ENCODE measurements around the gene WAC.
"Not testable (repeated sequence)": the region's sequence is repeated elsewhere in the genome, so short reads cannot be mapped to it uniquely, and the experiment has no call there.

The WAC gene, protein sequence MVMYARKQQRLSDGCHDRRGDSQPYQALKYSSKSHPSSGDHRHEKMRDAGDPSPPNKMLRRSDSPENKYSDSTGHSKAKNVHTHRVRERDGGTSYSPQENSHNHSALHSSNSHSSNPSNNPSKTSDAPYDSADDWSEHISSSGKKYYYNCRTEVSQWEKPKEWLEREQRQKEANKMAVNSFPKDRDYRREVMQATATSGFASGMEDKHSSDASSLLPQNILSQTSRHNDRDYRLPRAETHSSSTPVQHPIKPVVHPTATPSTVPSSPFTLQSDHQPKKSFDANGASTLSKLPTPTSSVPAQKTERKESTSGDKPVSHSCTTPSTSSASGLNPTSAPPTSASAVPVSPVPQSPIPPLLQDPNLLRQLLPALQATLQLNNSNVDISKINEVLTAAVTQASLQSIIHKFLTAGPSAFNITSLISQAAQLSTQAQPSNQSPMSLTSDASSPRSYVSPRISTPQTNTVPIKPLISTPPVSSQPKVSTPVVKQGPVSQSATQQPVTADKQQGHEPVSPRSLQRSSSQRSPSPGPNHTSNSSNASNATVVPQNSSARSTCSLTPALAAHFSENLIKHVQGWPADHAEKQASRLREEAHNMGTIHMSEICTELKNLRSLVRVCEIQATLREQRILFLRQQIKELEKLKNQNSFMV

DNA sequence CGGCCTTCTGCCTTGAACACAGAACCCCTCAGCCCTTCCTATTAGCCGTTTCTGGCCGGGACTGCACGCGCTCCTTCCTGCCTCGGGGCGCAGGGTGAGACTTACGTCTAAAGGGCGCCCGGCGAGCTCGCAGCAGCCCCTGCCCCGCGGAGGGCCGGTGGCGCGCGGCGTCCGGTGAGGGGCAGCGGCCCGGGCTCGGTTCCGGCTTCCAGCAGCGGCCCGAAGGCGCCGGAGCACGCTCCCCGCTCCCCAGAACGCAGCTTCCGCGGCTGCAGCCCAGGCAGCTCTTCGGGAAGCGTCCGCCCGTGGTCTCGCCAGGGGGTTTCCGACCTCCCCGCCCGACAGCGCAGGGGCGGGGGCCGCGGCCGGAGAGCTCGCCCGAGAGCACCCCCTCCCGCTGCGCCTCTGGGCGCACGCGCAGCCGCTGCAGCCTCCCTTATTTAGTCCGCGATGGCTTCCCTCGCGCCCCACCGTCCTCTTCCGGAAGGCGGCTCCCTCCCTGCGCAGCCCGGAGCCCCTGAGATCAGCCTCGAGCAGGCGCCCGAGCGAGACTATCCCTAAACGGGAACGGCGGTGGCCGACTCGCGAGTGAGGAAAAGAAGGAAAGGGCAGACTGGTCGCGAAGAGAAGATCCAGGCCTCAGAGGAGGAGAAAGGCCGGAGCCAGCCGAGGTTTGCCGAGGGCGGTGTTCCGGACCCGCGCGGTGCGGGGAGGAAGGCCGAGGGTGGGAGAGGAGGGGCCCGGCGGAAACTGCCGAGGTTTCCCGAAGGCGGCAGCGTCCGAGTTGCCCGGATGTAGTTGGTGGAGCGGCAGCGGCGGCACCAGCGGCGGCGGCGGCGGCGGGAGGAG lies at the start of gene WAC:
Gene WAC, plus strand, starts transcription at position 782 of the 849 bp plus-strand sequence. CDS start 462 bp downstream, outside the sequence.
- DNase-seq, result peak; percentile 95

DNA sequence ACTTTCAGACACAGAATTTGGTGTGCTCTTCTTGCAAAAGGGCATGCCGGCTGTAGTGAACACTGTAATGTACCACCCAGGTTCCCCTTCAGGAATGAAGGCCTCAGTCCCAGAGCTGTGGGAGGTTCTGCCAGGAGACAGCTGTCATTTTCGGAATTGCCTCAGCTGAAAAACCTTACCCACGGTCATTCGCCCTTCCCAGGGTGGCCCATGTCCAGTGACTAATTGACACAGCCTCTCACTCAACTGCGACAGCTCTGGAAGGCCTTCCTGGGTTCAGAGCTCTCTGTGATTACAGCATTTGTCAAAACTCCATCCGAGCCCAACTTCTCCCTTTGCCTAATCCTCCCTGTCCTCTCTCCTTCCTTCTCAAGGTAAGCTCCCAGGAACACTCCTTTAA lies 43.7 kb upstream of the WAC start:
- DNase-seq, result no peak

DNA sequence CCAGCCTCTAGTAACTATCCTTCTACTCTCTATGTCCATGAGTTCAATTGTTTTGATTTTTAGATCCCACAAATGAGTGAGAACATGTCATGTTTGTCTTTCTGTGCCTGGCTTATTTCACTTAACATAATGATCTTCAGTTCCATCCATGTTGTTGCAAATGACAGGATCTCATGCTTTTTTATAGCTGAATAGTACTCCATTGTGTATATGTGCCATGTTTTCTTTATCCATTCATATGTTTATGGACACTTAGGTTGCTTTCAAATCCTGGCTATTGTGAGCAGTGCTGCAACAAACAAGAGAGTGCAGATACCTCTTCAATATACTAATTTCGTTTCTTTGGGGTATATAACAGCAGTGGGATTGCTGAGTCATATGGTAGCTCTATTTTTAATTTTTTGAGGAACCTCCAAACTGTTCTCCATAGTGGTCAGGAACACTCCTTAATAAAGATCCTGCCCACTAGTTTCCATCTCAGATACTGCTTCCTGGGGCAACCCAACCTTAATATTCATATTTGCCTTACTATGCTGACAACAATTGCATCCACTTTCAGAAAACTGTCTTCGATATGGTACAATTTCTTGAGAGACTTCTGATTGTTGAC lies 42.6 kb upstream of the WAC start:
- DNase-seq, result not testable (repeated sequence)

DNA sequence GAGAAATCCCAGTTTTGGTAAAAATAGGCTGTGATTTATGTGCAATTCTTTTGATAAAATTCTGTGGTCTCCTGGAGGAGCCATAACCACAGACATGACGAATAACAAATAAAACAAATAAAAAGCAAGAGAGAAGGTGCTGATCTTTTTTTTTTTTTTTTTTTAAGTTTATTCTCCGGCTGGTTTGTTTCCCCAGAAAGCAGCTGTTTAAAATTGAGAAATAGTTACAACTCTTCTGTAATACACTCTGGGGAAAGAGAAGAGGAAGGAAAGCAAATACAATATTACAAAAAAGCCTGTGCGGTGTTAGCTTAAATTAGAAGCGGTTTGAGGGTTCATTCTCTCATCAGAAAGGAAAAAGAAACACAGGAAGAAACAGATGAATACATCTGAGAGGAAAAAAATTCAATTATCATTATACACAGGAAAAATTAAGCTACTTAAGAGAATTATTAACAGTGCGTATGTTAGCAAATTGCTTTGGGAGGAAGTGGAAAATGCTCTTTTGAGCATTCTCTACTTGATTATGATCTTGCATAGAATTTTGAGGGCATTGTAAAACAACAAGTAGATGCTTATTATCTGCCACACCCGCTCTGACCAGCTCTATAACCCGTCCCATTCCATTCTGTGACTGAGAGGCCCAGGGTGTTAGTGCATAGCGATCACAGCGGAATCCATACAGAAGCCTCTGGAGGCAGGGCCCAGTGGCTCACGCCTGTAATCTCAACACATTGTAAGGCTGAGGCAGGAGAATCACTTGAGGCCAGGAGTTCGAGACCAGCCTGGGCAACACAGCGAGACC lies 40.6 kb upstream of the WAC start:
- DNase-seq, result no peak

DNA sequence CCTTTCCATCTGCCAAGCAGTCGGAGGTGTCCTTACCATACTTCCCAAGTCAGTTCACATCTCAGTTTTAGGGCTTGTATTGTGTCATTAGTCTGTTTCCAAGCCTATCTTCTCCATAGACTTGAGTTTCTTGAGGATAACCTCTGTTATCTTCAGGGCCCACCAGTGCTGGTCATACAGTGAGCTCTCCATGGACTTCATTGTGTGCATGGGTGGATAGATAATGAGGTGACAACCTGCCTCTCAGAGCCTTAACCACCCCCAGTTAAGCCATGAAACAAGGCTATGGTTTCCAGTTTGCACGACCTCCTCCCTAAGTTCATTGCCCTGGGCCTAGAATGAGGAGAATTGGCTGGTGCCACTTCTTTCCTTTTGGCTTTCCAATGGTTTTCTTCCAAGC lies 38.5 kb upstream of the WAC start:
- peak; percentile 52 for DNase-seq

DNA sequence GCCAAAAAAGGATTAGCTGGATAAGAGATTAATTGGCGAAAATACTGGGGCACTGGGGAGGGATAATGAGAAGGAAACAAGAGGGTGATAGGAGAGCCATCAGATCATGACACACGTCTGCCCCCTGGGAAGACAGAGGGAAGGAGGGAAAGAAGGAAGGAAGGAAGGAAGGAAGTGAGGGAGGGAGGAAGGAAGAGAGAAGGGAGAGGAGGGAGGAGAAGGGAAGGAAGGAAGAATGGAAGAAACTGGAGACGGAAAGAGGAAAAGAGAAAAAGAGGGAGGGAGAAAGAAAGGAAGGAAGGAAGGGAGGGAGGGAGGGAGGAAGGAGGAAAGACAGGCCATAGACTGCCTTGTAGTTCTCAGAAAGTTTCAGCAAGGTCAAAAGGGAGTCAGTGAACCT lies 37.8 kb upstream of the WAC start:
- no peak for DNase-seq

DNA sequence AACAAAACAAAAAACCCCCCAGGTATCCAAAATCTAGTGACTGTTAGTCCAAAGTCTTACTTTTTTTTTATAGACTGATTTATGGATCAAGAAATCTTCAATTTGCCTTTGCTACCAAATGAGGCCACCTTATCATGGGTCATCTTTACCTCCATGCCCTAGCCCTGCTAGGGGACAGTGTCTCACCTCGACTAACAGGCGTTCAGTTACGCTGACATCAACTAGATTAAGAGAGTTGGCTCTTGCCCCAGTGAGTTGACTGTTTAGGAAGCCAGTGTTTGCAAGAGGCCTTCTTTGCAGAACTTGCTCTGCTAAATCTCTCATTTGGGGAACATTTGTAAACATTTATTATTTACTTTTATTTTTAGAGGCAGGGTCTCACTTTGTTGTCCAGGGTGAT lies 36.9 kb upstream of the WAC start:
- no peak for DNase-seq

DNA sequence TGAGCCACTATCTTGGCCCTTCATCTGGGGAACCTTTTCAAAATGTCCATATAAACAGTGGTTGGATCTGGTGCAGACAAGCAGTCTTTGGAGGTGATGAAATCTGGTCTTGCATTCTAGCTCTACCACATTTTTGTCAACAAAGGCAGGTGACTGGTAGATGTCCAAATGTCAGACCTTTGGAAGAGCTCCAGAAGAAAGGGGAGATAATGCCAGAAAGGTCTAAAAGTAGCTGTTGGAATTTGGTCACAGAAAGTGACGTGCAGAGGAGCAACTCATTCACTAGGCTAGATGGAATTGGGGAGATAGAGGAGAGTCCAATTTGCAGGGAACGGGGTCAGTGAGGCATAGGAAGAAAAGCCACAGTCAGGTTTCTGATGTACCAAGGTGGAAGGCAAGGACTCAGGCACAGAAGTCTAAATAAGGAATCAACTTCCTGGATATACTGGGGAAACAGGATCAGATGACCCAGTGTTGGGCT lies 36.4 kb upstream of the WAC start:
- DNase-seq, result no peak

DNA sequence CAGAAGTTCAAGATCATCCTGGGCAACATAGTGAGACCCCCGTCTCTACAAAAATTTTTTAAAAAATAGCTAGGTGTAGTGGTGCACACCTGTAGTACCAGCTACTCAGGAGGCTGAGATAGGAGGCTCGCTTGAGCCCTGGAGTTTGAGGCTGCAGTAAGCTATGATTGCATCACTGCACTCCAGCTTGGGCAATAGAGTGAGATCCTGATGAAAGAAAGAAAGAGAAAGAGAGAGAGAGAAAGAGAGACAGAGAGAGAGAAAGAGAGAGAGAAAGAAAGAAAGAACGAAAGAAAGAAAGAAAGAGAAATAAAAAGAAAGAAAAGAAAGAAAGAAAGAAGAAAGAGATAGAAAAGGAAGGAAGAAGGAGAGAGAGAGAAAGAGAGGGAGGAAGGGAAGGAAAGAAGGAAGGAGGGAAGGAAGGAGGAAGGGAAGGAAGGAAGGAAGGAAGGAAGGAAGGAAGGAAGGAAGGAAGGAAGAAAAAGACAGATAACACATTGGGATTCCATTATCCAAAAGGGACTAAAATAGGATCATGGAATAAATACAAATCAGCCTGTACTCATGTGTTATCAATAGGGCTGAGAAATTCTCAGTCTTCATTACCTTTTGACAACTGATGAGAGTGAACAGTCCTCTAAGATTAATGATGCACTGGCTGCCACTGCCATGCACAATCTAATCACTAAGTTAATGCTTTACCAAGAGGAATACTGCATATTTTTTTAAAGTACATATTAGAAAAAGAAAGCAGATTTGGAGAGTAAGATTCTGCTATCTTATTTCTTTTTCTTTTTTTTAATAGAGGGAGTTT lies 35.4 kb upstream of the WAC start:
- no peak for DNase-seq

DNA sequence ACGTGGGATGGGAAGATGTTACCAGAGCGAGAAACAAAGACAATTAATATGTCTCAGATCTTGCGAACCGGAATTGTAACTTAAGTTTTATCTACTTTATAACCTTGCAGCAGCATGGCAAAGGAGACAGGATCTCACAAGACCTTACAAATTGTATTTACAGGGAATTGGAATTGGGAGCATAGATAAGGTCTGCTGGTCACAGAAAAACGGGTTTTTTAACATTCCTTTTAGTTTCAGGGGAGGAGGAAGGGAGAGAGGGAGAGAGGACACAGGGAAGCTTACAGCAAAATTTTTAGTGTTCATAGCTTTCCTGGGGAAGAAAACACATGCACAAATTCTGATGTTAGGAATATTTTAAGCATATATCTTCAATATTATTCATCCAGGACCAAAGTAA lies 32.7 kb upstream of the WAC start:
- DNase-seq, result not testable (repeated sequence)

DNA sequence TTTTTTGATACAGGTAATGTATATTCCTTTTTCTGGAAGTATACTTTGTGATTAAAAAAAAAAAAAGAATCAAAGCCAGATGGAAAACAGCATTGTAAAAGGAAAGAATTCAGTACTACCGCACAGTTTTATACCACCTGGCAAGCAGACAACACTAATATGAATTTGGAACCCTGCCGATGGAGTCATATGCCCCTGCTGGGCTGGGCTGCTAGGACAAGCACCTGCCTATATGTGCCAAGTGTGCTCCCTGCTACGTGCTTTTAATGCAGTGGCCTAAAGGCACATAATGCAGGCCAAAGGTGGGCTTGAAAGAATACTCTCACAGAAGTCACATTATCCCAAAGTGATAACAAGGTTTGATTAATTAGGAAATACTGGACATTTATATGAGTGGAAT lies 29.8 kb upstream of the WAC start:
- DNase-seq, result no peak

DNA sequence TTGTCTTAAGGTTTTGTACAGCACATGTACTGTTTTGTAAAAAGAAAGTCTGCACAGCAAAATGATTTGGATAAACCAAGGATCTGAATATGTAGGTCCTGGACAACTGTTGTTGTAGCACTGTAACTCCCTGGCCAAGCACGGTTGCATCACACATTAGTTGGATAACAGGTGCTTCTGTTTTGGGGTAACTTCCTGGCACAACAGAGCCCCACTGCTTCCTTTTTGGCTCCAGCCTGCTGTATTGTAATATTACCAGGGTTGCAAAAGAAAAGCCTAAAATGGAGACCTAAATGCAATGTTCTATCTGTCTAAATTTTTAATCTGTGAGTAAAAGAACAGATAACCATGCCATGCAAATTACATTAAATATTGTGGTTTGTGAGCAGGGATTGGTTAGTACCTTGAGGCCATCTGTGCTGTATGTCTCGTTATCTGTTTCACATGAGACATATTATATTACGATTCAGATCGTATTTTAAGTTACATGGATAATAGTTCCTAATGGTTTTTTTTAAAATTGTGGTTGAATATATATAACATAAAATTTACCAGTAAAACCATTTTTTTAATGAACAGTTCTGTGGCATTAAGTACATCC lies 27.5 kb upstream of the WAC start:
- no peak for DNase-seq

DNA sequence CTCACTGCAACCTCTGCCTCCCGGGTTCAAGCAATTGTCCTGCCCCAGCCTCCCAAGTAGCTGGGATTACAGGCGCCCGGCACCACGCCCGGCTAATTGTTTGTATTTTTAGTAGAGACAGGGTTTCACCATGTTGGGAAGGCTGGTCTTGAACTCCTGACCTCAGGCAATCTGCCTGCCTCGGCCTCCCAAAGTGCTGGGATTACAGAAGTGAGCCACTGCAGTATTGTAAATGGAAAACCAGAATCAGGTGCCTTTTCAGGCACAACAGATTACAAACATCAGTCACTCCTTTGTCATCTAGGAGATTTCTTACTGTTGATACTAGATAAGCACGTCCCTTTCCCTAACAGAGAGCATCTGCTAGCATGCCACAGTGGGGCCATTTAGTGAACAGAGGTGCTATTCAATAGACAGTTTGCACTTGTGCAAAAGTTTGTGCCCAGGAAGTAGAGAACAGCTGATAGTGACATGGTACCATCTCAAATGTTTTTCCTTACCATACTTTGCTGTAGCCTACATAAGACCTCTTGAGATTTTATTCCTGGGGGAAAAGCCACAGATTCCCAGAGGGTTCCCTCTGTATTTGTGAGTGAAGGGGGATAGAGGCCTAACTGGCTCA lies 24.5 kb upstream of the WAC start:
- DNase-seq, result no peak

DNA sequence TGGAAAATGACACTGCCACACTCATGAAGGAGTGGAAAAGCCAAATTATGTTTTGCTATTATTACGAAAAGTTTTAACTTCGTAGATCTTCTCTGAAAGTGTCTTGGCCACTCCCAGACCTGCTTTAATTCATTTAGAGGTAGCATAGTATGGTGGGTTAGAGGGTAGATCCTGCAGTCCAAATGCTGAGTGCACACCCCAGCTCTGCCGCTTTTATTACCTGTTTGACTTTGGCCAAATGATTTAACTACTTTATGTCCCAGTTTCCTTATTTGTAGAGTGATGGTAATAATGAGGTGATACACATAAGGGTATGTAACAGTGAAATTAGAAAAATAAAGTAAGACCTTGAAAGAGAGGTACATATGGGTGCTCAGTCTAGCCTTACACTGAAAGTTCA lies 23.6 kb upstream of the WAC start:
- no peak for DNase-seq

DNA sequence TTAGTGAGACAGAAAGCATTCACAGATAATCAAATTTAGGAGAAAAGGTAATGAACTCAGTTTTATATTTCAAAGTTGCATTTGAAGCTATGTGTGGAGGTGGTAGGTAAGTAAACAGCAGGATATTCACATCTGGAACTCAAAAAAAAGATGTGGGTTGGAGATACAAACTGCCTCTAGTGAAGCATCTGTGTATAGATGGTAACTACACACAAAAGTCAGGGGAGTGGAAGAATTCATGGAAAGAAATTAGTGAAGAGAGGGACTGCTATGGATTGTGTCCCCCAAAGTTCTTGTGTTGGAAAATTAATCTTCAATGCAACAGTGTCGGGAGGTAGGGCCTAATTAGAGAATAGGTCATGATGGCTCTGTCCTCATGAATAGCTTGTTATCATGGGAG lies 18.3 kb upstream of the WAC start:
- no peak for DNase-seq

DNA sequence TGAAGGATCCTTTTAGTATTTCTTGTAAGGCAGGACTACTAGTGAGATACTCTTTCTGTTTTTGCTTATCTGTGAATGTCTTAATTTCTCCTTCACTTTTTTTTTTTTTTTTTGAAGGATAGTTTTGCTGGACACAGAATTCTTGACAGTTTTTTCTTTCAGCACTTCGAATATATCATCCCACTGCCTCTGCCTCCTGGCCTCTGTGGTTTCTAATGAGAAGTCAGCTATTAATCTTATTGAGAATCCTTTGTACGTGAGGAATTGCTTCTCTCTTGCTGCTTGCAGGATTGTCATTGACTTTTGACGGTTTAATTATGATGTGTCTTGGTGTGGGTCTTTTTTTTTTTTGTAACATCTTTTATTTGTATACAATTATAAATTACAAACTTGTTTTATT lies 12.6 kb upstream of the WAC start:
- DNase-seq, result no peak

DNA sequence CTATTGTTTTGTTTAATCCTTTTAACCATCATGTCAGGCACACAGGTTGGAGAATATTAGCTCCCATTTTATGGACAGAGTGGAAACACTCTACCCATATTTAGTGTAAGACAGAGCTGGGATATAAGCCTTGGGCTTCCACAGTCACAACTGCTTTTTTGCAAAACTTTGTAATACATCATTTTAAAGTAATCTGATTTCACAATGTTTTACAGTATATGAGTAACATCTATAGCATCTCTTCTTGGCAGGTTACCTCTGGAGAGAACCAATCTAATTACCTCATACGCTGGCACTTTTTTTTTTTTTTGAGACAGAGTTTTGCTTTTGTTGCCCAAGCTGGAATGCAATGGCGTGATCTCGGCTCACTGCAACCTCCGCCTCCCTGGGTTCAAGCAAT lies 12.1 kb upstream of the WAC start:
- DNase-seq, result not testable (repeated sequence)

DNA sequence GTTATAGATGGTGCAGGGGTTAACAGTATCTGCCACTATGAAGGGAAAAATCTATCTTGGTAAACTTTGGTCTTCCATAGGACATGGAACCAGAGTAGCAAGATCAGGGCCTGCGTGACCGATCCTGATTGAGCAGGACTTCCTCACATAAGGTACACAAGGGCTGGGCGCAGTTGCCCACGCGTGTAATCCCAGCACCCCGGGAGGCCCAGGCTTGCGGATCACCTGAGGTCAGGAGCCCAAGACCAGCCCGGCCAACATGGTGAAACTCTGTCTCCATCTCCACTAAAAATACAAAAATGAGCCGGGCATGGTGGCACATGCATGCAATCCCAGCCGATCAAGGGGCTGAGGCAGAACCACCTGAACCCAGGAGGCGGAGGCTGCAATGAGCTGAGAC lies 11.0 kb upstream of the WAC start:
- DNase-seq, result not testable (repeated sequence)

DNA sequence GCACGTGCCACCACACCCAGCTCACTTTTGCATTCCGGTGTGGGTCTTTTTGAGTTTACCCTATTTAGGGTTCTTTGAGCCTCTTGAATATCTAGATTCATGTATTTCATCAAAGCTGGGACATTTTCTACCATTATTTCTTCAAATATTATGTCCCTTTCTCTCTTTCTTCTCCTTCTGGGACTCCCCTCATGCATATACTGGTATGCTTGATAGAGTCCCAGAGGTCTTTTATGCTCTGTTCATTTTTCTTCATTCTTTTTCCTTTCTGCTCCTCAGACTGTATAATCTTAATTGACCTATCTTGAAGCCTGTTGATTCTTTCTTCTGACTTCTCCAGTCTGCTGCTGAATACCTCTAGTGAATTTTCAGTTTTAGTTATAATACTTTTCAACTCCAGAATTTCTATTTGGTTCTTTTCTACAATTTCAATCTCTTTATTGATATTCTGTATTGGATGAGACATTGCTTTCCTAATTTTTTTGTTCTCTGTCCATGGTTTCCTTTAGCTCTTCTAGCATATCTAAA lies 9.1 kb upstream of the WAC start:
- DNase-seq, result no peak

DNA sequence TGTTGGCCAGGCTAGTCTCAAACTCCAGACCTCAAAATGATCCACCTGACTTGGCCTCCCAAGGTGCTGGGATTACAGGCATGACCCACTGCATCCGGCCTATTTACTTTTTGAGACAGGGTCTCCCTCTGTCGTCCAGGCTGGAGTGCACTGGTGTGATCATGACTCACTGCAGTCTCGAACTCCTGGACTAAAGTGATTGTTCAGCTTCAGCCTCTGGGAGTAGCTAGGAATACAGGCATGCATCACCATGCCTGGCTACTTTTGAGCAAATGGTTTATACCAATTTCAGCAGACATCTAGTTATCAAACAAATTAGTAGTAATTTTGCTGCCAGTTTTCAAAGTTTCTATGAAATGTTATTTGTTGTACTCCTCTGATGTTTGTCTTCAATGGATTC lies 2.2 kb upstream of the WAC start:
- peak; percentile 23 for DNase-seq

All from OCI-M1 (cell line).